ENCODE data around the gene GOSR1.
"Not testable (repeated sequence)": the region's sequence is repeated elsewhere in the genome, so short reads cannot be mapped to it uniquely, and the experiment has no call there.

GOSR1 gene

DNA sequence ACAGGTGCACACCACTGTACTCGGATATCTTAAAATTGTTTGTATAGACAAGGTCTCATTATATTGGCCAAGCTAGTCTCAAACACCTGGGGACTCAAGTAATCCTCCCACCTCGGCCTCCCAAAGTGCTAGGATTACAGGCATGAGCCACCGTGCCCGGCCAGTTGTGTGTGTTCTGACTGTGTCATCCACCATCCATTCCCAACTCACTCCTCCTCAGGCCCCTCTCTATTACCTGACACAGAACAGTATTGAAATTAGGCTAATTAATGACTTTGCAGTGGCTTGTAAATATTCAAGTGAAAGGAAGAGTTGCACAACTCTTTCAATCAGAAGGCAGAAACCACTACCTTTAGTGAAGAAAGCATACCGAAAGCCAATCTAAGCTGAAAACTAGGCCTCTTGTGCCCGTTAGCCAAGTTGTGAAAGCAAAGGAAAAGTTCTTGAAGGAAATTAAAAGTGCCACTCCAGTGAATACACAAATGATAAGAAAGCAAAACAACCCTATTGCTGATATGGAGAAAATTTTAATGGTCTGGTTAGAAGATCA is 28.7 kb downstream of the GOSR1 start:
- DNase-seq (ENCODE audit: low spot score) = no peak

DNA sequence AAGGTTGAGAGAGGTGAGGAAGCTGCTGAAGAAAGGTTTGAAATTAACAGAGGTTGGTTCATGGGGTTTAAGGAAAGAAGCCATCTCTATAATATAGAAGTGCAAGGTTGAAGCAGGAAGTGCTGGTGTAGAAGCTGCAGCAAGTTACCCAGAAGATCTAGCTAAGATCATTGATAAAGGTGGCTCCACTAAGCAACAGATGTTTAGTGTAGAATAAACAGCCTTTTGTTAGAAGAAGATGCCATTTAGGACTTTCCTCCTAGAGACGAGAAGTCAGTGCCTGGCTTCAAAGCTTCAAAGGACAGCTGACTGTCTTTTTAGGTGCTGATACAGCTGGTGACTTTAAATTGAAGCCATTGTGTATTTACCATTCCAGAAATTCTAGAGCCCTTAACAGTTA is 29.3 kb downstream of the GOSR1 start:
- DNase-seq (ENCODE audit: low spot score) = no peak

DNA sequence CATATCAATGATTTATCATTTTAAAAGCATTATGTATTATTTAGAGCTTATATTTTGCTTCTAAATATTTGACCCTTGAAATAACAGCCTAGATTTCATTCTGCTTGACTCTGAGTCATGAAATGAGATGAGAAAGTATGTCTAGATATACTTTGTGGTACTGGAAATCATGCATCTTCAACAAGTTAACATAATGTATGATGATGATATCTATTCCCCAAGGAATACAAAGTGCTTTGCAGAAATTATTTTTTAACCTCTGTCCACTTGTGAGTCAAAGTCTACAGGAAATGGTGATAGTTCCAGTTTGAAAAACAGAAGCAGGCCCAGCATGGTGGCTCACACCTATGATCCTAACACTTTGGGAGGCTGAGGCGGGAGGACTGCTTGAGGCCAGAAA is 36.1 kb downstream of the GOSR1 start:
- no peak for DNase-seq (ENCODE audit: low spot score)

DNA sequence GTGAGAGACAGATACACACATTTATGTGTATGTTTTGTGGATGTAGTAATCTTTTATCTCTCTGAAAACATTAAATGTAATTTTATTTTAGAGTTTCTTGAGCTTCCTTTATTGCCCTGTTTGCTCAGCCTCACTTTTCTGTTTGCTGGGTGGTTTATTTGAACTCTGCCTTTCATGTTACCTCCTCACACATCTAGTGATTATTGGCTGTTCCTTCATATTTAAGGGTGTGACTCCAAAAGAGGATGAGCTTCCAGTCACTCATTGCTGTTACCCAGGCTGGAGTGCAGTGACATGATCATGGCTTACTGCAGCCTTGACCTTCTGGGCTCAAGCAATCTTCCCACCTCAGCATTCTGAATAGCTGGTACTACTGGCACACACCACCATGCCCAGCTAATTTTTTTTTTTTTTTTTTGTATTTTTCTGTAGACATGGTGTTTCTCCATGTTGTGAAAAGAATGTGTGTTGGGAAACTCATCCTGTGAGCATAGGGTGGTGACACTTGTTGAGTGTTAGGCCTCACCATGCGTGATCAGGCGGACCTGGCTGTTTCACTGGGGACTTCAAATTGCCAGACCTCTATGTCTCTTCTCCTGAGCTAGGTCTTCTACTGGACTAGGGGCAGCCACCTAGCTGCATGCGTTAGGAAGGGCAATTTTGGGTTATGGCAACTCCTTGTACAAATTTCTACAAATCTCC is 37.8 kb downstream of the GOSR1 start:
- DNase-seq (ENCODE audit: low spot score) = no peak

DNA sequence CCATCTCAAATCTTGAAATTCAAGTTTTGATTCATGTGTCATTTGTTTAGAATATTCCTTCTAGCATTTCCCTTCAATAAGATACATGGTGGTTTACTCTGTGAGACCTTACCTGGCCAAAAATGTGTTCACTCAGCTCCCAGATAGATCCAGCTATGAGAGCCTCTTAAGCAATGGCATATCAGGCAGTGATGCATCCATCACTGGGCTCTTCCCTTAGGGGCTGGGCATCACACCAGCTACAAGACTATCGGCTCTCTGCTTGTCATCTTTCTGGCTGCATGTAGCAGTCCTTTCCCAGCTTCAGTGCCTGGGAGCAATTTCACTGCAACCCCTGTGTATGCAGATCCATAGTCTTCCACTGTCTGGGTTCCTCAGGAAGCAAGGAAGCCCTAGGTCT is 40.6 kb downstream of the GOSR1 start:
- no peak for DNase-seq (ENCODE audit: low spot score)

DNA sequence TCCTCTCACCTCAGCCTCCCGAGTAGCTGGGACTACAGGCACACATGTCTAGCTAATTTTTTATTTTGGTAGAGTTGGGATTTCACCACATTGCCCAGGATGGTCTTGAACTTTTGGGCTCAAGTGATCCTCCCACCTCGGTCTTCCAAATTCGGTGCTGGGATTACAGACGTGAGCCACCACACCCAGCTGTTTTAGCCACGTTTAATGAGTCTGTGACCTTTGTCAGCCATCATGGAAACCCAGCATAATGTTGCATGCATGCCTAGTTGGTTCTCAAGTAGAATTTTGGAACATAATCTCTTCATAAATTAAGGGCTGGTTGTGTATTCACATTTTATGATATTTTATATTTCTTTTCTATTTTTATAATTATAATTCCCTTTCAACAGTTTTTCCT is 42.0 kb downstream of the GOSR1 start:
- DNase-seq (ENCODE audit: low spot score) = no peak

DNA sequence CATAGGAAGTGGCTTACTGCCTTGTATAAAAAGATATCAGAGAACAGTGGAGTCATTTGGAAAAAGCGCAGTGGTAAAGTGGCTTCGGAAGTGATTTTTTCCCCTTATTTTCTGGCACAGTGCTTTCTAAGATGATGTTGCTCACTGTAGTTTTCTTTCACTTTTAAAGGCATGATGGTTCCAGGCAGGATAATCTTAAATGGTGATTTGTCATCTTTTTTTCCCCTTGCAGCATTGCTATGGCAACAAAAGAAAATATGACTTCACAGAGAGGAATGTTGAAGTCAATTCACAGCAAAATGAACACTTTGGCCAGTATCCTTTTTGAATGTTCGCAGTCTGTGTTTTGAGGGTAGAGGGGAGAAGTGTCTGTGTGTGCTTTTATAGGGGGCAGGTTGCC is 42.5 kb downstream of the GOSR1 start:
- DNase-seq (ENCODE audit: low spot score) = no peak

DNA sequence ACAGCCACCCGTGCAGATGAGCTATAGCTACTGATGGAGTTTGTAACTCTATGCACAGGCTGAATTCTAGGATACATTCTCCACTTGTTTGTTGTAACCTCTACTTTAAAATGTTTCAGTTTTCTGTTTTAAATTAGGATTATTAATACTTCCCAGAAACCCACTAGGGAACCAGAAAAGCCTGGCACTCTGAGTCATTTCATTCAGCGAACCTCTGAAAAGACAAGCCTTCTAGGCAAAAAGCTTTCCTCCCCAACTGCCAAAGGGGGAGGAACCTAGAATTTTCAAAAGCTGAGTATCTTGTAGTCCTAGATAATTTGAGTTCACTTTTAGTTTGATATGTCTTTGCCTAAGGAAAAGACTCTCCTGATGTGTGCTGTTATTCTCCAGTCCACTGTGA is 43.2 kb downstream of the GOSR1 start:
- DNase-seq (ENCODE audit: low spot score) = no peak

DNA sequence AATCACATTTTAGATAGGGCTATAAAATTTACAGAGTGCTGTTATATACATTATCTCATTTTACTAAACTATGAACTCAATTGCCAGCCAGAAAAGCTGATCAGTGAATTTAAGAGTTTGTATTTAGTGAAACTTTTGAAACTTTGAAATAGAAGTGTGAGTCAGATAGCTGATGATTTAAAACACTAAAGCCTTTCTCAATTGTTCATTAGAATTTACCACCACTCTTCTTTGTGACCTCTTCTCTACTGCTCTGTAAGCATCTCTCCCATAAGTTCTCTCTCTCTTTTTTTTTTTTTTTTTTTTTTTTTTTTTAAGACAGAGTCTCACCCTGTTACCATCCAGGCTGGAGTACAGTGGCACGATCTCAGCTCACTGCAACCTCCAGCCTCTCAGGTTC is 43.7 kb downstream of the GOSR1 start:
- no peak for DNase-seq (ENCODE audit: low spot score)

DNA sequence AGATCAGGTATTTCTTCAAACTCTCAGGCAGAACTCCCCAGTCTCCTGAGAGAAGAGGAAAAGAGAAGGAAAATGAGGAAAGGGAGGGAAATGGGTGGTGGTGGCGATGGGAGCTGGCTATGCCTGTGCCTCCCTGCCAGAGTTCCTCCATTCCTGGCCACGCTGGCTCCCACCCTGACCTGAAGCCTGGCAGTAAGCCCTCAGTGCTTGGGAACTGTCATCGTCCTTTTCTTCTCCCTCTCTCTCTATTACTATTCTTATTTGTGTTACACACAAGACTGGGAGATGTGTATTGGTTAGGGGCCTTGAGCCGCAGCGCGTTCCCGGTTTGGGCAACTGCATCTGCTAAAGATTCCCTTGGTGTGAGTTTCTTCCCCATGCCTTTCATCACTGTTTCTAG is 44.6 kb downstream of the GOSR1 start:
- DNase-seq (ENCODE audit: low spot score) = no peak

DNA sequence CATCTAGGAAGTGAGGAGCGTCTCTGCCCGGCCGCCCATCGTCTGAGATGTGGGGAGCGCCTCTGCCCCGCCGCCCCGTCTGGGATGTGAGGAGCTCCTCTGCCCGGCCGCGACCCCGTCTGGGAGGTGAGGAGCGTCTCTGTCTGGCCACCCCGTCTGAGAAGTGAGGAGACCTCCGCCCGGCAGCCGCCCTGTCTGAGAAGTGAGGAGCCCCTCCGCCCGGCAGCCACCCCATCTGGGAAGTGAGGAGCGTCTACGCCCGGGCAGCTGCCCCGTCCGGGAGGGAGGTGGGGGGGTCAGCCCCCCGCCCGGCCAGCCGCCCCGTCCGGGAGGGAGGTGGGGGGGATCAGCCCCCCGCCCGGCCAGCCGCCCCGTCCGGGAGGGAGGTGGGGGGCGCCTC is 46.0 kb downstream of the GOSR1 start:
- not testable (repeated sequence) for DNase-seq (ENCODE audit: low spot score)

DNA sequence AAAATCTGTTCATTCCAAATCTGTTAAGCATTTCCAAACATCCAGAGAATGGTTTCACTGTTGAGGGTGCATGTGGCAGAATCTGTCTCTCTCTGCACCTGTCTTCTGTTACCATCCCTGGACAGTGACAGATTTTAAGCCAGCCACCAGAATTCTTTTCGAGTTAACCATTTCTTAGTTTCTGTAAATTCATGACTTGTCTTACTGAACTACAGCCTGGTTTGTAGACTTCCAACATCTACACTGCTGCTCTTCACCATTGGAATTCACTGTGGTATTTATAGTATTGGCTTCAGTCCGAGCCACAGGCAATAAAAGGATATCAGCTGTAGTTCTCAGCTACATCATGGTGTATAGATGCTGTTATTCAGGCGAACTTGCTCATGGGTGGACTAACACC is 47.6 kb downstream of the GOSR1 start:
- DNase-seq (ENCODE audit: low spot score) = no peak

DNA sequence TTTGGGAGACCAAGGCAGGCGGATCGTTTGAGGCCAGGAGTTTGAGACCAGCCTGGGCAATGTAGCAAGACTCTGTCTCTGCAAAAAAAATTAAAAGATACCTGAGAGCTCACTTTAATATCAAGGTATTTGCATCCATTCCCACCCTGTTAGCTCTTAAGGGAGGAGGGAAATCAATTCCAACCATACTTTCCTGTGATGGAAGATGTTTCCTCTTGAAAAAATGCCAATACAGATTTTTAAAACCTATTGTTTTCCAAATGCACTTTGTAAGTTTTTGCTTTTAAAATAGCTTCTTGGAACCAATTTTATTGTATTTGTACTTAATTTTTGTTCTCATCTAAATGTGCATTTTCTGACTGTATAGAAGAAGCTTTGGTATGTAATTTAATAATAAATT is 49.2 kb downstream of the GOSR1 start:
- no peak for DNase-seq (ENCODE audit: low spot score)

DNA sequence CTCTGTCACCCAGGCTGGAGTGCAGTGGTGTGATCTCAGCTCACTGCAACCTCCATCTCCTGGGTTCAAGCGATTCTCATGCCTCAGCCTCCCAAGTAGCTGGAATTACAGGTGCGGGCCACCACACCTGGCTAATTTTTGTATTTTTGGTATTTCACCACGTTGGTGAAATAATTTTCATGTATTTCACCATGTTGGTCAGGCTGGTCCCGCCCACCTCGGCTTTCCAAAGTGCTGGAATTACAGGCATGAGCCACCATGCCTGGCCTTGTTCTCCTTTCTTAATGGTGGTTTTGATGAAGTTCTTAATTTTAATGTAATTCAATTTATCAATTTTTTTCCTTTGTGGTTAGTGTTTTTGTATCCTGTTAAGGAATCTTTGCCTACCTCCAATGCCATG is 51.5 kb downstream of the GOSR1 start:
- DNase-seq (ENCODE audit: low spot score) = not testable (repeated sequence)

DNA sequence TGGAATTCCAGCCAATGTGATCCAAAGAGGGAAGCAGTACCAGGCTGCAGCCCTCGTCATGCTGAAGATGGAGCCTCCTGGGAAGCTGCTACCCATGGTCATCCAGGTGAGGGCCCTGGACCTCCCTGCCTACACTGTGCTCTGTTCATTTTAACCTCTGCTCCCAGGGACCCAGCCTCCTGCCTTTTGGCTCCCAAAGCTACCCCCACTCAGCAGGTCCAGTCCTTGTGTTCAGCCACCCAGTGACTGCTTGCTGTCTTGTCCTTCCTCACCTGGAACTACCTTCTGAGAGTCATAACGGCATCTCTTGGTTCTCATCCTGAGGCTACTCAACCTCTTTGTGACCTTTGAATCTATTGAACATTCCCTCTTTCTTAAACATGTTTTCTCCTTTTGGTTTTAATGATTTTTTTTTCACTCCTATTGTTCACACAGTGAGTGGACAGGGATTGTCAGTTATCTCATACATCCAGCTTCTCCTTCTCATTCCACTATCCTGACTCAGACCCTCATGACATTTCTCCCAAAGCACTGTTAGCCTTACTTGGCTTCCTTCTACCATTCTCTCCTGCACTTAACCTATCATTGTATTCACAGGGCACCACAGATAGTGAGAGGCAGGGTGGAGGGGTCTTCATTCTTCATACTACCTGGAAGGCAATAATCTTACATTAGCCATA is 53.3 kb downstream of the GOSR1 start:
- DNase-seq (ENCODE audit: low spot score) = no peak

DNA sequence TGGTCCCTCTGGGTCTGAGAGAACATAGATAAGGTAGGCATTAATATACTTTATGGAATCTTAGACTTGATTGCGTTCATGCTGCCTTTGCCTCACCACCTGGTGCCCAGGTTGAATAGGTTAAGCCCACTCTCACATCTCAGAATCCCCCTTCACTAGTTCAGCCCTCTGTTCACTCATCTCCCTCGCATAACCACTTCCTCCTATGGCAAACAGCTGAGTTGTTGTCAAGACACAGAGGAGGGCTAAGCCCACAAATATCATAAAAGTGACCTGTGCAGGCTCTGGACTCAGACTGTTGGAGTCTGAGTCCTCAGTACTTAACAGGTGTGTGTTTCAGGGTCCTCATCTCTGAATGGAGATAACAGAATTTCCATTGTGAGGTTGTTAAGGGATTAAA is 55.7 kb downstream of the GOSR1 start:
- no peak for DNase-seq (ENCODE audit: low spot score)

DNA sequence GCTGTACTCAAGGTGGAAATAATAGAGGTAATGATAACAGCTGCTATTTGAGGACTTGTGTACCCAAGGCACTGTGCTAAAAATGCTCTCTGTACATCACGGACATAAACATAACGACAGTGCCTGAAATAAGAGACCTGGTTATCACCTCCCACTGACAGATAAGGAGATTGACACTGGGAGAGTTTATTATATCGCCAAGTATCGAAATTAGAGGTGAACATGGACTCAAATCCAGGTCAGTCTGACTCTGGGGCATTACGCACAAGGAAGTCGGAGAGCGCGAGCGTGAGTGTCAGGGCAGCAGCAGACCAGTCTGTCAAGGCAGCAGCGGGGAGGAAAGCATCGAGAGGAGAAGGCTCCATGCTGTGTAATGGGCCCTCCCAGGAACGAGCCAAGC is 57.1 kb downstream of the GOSR1 start:
- no peak for DNase-seq (ENCODE audit: low spot score)

DNA sequence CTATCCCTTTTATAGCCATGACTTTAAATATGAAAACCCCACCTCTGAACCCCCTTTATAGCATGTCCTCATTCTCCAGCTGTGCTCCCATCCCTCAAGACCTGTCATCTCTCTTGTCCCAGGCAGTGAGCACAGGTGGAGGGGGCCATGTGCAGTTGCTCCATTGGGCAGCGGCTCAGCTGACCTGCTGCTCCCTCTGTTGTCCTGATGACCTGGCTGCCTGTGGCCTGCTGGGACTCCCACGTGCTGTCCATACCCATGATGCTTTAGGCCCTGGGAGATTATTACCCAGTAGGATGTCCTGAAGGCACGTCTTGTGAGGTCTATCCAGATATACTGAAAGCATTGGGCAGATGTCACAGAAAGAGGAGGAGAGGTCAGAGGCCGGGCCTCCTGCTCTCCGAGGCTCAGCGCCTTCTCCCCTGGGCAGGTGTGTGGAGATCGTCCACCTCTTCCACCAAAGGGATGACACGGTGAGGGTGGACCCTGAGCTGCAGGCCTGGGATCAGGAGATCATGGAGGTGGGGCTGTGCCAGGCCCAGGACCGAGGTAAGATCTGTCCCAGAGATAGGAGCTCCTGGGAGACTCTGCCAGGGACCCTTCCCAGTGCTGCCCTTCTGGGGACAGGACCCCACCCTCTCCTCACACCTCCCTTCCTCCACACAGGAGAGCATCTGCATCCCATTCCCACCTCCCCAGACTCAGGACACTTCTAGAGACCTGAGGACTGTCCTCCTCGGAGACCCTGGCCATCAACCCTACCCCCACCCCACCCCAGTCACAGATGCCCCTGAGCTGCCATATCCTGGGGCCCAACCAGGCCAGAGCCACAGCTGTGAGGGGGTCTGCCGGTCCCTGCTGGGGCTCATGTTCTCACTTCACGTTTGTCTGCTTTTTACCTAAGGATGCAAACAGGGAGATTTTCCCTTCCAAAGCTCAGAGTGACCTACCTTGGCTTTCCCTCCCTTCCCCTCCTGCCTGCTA is 58.0 kb downstream of the GOSR1 start:
- no peak for DNase-seq (ENCODE audit: low spot score)

DNA sequence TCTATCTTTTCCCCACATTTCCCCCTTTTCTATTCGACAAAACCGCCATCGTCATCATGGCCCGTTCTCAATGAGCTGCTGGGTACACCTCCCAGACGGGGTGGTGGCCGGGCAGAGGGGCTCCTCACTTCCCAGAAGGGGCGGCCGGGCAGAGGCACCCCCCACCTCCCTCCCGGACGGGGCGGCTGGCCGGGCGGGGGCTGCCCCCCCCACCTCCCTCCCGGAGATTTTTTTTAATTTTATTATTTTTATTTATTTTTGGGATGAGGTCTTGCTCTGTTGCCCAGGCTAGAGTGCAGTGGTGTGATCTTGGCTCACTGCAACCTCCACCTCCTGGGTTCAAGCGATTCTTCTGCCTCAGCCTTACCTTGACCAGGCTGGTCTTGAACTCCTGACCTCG is 59.6 kb downstream of the GOSR1 start:
- not testable (repeated sequence) for DNase-seq (ENCODE audit: low spot score)

DNA sequence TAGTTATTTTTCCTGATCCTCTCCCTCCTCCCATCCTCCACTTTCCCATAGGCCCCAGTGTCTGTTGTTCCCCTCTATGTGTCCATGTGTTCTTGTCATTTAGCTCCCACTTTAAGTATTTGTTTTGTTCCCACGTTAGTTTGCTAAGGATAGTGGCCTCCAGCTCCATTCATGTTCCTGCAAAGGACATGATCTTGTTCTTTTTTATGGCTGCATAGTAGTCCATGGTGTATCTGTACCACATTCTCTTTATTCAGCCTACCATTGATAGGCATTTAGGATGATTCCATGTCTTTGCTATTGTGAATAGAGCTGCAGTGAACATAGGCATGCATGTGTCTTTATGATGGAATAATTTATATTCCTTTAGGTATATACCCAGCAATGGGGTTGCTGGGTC is 60.5 kb downstream of the GOSR1 start:
- DNase-seq (ENCODE audit: low spot score) = not testable (repeated sequence)

DNA sequence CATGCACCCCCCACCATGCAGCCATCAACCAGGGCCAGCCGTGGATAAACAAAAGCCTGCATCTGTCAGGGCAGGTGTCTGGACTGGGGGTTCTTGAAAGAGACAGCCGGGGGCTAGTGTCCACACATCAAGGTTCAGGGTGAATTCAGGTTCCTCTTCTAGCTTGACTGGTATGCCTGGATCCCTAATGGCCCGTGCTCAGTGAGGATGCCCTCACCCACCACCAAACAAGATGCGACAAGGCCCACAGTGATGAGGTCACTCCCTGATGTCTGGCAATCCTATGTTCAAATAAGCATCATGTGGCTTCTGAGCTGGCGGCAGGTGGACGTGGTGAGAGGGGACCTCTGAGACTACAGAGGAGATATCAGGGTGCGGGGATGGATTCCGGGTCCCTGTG is 64.6 kb downstream of the GOSR1 start:
- no peak for DNase-seq (ENCODE audit: low spot score)

DNA sequence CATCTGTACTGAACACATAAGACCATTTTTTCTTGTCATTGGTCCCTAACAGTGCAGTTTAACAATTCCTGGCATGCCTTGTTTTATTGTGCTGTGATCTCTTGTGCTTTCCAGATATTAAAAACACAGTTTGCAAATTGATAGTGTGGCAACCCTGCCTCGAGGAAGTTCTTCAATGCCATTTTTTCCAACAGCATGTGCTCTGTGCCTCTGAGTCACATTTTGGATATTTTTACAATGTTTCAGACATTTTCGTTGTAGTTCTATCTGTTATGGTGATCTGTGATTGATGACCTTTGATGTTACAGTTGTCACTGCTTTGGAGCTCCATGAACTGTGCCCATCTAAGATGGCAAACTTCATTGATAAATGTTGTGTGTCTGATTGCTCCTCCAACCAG is 66.2 kb downstream of the GOSR1 start:
- DNase-seq (ENCODE audit: low spot score) = no peak

DNA sequence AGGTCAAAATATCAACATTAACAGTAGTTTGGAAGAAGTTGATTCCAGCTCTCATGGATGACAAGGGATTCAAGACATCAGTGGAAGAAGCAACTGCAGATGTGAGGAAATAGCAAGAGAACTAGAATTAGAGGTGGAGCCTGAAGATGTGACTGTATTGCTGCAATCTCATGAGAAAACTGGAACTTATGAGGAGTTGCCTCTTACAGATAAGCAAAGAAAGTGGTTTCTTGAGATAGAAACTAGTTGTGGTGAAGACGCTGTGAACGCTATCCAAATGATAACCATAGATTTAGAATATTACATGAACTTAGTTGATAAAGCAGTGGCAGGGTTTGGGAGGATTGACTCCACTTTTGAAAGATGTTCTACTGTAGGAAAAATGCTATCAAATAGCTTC is 67.8 kb downstream of the GOSR1 start:
- no peak for DNase-seq (ENCODE audit: low spot score)

Measured in CD4-positive, alpha-beta T cell treated with Interleukin-2 at 100 ng/mL for 4 hours (primary cell).